Right ventricle myocardium inferior (tissue), 1 donor: ENCODE results near the gene L3MBTL4. TPM values are rescaled to one million over a fixed set of nuclear protein-coding genes. Genes with fewer than 3 reads are reported as not detected.

Experiments used
- ATAC-seq: fragments of 200-7000 bp; cut with Tn5 transposase; one replicate; pipeline ENCODE4 v1.9.1; 2020; ENCODE audit warnings: mild to moderate bottlenecking, moderate library complexity
- DNase-seq: peaks from one replicate; pipeline ENCODE4 v3.0.0; 2021; ENCODE audit errors: missing footprints
- intact Hi-C: fragments of 100-400 bp; cut with DNase I; formaldehyde crosslinking; loops from one replicate; pipeline ENCODE4 v1.11.0; 2022
- microRNA-seq: library from miRNA; unstranded; fragments of <30 nt; microRNA quantifications from one replicate; pipeline ENCODE4 v1.2.0, GENCODE V29; 2020
- total RNA-seq: library from RNA; stranded (reverse); fragmentation: NEBNext Ultra II Directional; extraction: Animal tissue kit (Norgen Biotek cat#: 25700); gene quantifications from one replicate; pipeline ENCODE4 v1.2.1, GENCODE V29; 2021
- donor health status: DM: no; HTN: yes; CAD: no; lungs with severe emphysema.

L3MBTL4 gene
- total RNA-seq, 1 donor from 2014 or later = 1.1 TPM

DNA sequence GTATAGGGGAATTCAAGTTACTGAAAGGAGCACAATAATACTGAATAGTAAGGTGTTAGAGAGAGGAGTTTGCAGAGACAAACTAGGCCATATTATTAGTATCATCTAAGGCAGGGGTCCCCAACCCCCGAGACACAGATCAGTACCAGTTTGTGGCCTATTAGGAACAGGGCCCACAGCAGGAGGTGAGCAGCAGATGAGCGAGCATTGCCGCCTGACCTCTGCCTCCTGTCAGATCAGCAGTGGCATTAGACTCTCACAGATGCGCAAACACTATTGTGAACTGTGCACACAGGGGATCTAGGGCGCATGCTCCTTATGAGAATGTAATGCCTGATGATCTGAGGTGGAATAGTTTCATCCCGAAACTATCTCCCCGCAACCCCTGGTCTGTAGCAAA, 477.6 kb downstream of the L3MBTL4 start:
- DNase-seq (no peak), ATAC-seq (no peak)
- intact Hi-C loops = no loop called here

DNA sequence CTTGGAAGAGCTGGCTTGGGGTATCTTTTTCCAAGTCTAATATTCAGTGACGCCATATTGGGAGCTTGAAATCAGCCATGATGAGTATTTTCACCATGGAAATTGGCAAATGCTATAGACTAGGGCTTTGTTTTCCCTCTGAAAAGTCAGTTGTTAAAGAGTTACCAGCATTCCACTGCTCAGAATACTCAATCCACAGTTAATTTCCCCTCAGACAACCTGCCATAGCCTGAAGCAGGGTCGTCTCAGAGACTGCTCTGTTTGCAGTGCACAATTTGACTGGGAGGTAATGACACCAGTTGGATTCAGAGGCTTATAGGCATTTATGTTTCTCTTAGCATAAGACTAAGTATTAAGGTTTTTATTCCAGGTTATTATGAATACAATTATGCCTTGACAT, 483.9 kb downstream of the L3MBTL4 start:
- ATAC-seq (no peak), DNase-seq (no peak)
- intact Hi-C loops = no loop called here

DNA sequence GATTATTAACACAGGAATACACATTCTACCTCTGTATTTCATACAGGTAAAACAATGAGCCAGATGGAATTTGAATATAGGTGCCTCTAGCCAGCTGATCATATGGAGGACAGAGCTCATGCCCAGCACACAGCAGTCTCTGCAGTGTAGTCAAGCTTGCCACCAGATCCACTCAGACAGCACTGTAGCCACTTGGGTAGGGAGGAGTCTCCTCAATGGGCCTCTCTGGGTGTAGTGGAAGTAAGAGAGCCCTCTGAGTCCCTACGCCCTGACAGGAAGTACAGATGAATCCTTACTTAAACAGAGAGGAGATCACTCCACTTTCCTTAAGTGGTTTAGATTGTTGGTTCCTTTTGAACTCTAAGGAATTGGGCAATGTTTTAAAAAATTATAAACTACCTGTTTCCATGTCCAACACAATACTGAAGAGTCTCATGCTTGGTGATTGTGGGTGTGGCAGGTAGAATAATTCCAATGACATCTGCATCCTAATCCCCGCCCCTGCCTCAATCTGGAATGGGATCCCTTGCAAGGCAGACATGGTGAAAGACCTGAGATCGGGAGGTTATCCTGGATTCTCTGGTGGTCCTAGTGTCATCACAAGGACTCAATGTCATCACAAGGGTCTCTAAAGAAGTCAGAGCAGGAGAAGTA, 496.4 kb downstream of the L3MBTL4 start:
- no peak for ATAC-seq
- no peak for DNase-seq
- intact Hi-C loops = no loop called here

DNA sequence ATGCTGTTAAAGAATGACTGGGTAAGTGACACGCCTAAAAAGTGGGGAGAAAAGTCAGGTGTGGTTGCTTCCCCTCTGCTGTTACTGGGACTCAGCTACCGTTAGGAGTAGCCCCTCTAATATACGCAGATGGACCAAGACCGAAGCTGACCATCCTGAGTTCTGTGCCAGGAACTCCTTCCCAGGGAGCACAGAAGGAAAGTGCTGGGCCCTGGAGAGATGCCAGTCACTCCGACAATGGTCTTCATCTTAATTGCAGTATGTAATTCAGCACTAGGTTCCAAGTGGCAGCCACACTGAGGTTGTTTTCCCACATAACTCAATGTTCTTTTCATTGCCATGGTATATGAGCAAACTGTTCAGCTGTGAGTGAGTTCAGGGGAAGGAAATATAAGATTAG, 499.8 kb downstream of the L3MBTL4 start:
- ATAC-seq = no peak
- intact Hi-C loops = no loop called here
- no peak for DNase-seq

DNA sequence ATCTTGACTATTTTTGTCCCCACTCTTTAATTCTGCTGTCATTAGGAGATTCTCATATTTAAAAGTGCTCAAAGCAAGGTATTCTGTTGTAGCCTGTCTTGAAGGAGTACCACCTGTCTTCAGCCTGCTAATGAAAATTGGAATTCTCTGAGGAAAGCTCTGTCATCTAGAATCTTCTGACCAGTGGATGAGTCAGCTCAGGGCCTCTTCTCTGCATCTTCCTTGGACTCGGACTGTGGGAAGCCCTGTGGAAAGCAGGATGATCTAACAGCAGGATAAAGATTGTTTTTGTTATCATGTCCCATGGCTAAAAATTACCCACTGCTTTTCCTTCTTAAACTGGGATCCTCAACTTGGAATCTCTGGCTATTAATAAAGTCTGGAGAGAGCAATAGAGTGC, 500.7 kb downstream of the L3MBTL4 start:
- no peak for ATAC-seq
- intact Hi-C loops = no loop called here
- no peak for DNase-seq

DNA sequence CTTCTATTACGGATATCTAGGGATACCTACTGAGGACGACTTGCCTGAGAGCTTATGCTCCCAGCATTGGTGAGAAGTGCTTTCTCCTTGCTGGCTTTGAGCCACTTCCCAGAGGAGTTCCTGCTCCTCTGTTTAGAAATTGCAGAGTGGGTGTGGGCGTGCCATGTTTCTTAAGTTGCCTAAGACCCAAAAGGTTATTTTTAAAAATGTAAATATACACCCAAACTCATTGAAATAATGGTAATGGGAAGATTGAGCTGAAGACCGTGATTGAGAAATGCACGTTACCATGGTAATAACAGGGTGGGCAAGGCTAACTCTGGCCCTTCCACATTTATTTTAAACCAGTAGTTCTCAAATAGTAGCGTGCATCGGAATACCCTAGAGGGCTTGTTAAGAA, 502.1 kb downstream of the L3MBTL4 start:
- DNase-seq (no peak), ATAC-seq (no peak)
- intact Hi-C loops = no loop called here

DNA sequence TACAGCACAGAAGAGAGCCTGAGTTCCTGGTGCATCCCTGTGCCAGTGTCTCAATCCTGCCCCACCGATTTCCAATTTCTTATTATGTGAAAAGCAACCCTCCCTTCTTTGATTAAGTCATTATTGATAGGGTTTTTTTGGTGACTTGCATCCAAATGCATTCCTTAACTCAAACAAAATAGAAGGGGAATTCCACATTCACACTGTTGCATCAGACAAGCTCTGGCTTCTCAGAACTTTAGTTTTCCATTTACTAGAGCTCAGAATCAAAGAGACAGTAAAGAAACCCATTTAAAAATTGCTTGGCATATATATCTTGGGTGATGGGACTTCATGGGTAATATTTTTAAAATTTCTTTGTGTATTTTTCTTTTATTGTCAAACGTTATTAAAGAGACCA, 505.6 kb downstream of the L3MBTL4 start:
- DNase-seq (no peak), ATAC-seq (no peak)
- intact Hi-C loops = no loop called here

Small RNA genes lying within 50 kb of the gene (microRNA-seq; reads per million reads assigned to microRNA genes)
- not detected for gene MIR4317
